GM12874 (cell line): ENCODE measurements around the gene DIDO1.

ENCODE experiments used
- CTCF ChIP-seq: IDR thresholded peaks from 2 replicates; pipeline ENCODE4 v1.5.1; 2011; ENCODE audit warnings: low read depth, mild to moderate bottlenecking, control low read depth, low read length, moderate library complexity; ENCODE audit not compliant: insufficient read depth

Gene DIDO1

GRCh38 chr20:62918147-62918546 lies 8.2 kb downstream of the DIDO1 start:
- no peak for TF ChIP-seq CTCF

- no peak for TF ChIP-seq CTCF
Measured at GRCh38 chr20:62917720-62918119, 8.6 kb downstream of the DIDO1 start.

GRCh38 chr20:62916703-62917476 lies 9.4 kb downstream of the DIDO1 start:
- no peak for TF ChIP-seq CTCF

- no peak for TF ChIP-seq CTCF
Measured at GRCh38 chr20:62914970-62915457, 11.3 kb downstream of the DIDO1 start.

- TF ChIP-seq CTCF, result no peak
Measured at GRCh38 chr20:62914436-62914835, 11.9 kb downstream of the DIDO1 start.

- no peak for TF ChIP-seq CTCF
Measured at GRCh38 chr20:62913043-62913630, 13.2 kb downstream of the DIDO1 start.

- no peak for TF ChIP-seq CTCF
Measured at GRCh38 chr20:62911701-62912280, 14.5 kb downstream of the DIDO1 start.
